GM12878 (cell line): Measurements from ENCODE around the gene ZNF416. TPM values are rescaled to one million over a fixed set of nuclear protein-coding genes. Genes with fewer than 3 reads are reported as not detected.

Experiments
- ATAC-seq: fragments of 200-7000 bp; cut with Tn5 transposase; 3 replicates; pipeline ENCODE4 v1.9.1; 2020; ENCODE audit warnings: mild to moderate bottlenecking, moderate library complexity
- BruUV-seq: library from RNA; stranded (reverse); fragments of 400-500 nt; replicated peaks from 2 replicates; lab custom pipeline; 2021; lab: Mats Ljungman, UMichigan
- CTCF ChIA-PET: fragments of 300-600 bp; sonication (Branson Sonifier 250); formaldehyde crosslinking; extraction: SDS; loops from one replicate; lab custom pipeline; 2021; ENCODE audit warnings: inconsistent platforms; lab: Yijun Ruan, JAX
- POLR2A ChIA-PET: fragments of 350-600 bp; formaldehyde crosslinking; extraction: SDS; loops from one replicate; lab custom pipeline; 2021; ENCODE audit warnings: inconsistent platforms; lab: Charles Lee
- RAD21 ChIA-PET: fragments of 300-600 bp; sonication (Branson Sonifier 250); formaldehyde crosslinking; loops from one replicate; lab custom pipeline; 2023; ENCODE audit warnings: antibody characterized with exemption; ENCODE audit not compliant: unreplicated experiment; lab: Charles Lee
- SMC1A ChIA-PET: fragments of 300-600 bp; sonication (Branson Sonifier 250); formaldehyde crosslinking; loops from one replicate; lab custom pipeline; 2023; ENCODE audit not compliant: unreplicated experiment, uncharacterized antibody; lab: Charles Lee
- DNase-seq: peaks from one replicate; pipeline ENCODE4 v3.0.0-alpha.2; 2011; ENCODE audit warnings: low read depth, low spot score
- FAIRE-seq: peaks from 3 replicates; lab custom pipeline; 2011; peaks lifted over from hg19 to GRCh38; lab: Jason Lieb, UNC
- H2AFZ ChIP-seq: 2 replicates; pipeline ENCODE4 v1.6.0; 2011; ENCODE audit warnings: low read depth, low read length, control low read depth; ENCODE audit not compliant: control insufficient read depth
- H3K27ac ChIP-seq: 2 replicates; pipeline ENCODE4 v1.5.1; 2011; ENCODE audit warnings: control low read depth; ENCODE audit not compliant: control insufficient read depth, insufficient read depth
- H3K27me3 ChIP-seq, 2 experiments: replicated peaks in 1 of 2; 2 replicates each; pipeline versions ENCODE4 v1.6.0 to v1.6.1; 2011; ENCODE audit warnings: low read length in 1 of 2; ENCODE audit not compliant: control insufficient read depth in 2 of 2, insufficient read depth in 2 of 2
- H3K36me3 ChIP-seq, 2 experiments: 2 replicates each; pipeline ENCODE4 v1.5.1; 2011; ENCODE audit warnings: low read length in 1 of 2; ENCODE audit not compliant: control insufficient read depth in 2 of 2, insufficient read depth in 2 of 2
- H3K4me1 ChIP-seq: 2 replicates; pipeline ENCODE4 v1.6.1; 2011; ENCODE audit warnings: mild to moderate bottlenecking, low read length, moderate library complexity, mixed read lengths; ENCODE audit not compliant: control insufficient read depth, insufficient read depth
- H3K4me2 ChIP-seq: 2 replicates; pipeline ENCODE4 v1.6.0; 2011; ENCODE audit warnings: control low read depth; ENCODE audit not compliant: control insufficient read depth, insufficient read depth
- H3K4me3 ChIP-seq: fragments of 200-600 bp; sonication (generic); 2 replicates; pipeline ENCODE4 v1.5.1; 2016
- H3K79me2 ChIP-seq: 2 replicates; pipeline ENCODE4 v1.6.0; 2011; ENCODE audit warnings: low read length; ENCODE audit not compliant: control insufficient read depth, insufficient read depth
- H3K9ac ChIP-seq: 2 replicates; pipeline ENCODE4 v1.8.0; 2011; ENCODE audit warnings: low read length, control low read depth, mixed read lengths; ENCODE audit not compliant: control insufficient read depth, insufficient read depth
- H3K9me3 ChIP-seq: replicated peaks from 3 replicates; pipeline ENCODE4 v1.5.1; 2011; ENCODE audit warnings: mild to moderate bottlenecking, low read length; ENCODE audit not compliant: control insufficient read depth, insufficient read depth
- H4K20me1 ChIP-seq: 2 replicates; pipeline ENCODE4 v1.6.0; 2011; ENCODE audit not compliant: control insufficient read depth, insufficient read depth
- BACH1 ChIP-seq: fragments of 450-650 bp; IDR thresholded peaks from 2 replicates; pipeline ENCODE4 v1.6.1; 2017; ENCODE audit warnings: mild to moderate bottlenecking, borderline replicate concordance
- CBFB ChIP-seq: IDR thresholded peaks from 2 replicates; pipeline ENCODE4 v1.6.1; 2016; ENCODE audit warnings: antibody characterized with exemption, low read depth
- CHD2 ChIP-seq: IDR thresholded peaks from 2 replicates; pipeline ENCODE4 v1.6.1; 2011; ENCODE audit warnings: low read depth, low read length, improper control_type of control experiment, borderline replicate concordance
- FOS ChIP-seq: IDR thresholded peaks from 3 replicates; pipeline ENCODE4 v1.6.1; 2011; ENCODE audit warnings: borderline replicate concordance; ENCODE audit not compliant: insufficient read length; ENCODE audit errors: extremely low read depth
- IRF4 ChIP-seq: IDR thresholded peaks from 2 replicates; pipeline ENCODE4 v1.6.1; 2011; ENCODE audit warnings: low read depth, low read length
- IRF5 ChIP-seq: fragments of 450-650 bp; IDR thresholded peaks from 2 replicates; pipeline ENCODE4 v1.6.1; 2017; ENCODE audit warnings: borderline replicate concordance
- NR2F1 ChIP-seq: fragments of 450-650 bp; conservative IDR thresholded peaks from 2 replicates; pipeline ENCODE4 v1.6.1; 2017; ENCODE audit warnings: mild to moderate bottlenecking
- SREBF2 ChIP-seq: IDR thresholded peaks from 2 replicates; pipeline ENCODE4 v1.6.1; 2012; ENCODE audit warnings: mild to moderate bottlenecking, low read length
- ZBED1 ChIP-seq: IDR thresholded peaks from 2 replicates; pipeline ENCODE4 v1.6.1; 2016; ENCODE audit warnings: borderline replicate concordance
- WGBS: methylation state at CpG from one replicate; pipeline ENCODE4 v1.1.6; 2016; ENCODE audit warnings: low lambda C conversion rate; ENCODE audit not compliant: insufficient replicate concordance, insufficient coverage; ENCODE audit errors: missing lambda C conversion rate; 5-methylcytosine and 5-hydroxymethylcytosine counted together
- in situ Hi-C: fragments of 300-500 bp; cut with MboI; formaldehyde crosslinking; loops from 9 replicates; pipeline ENCODE4 v1.14.3; 2018; ENCODE audit warnings: mixed read lengths
- intact Hi-C: fragments of 100-400 bp; cut with micrococcal nuclease; formaldehyde crosslinking; loops from one replicate; pipeline ENCODE4 v1.14.2; 2022; ENCODE audit not compliant: unreplicated experiment
- polyA plus RNA-seq, 11 experiments: library from polyadenylated mRNA; depleted of rRNA in 4 of 11; unstranded in 6 of 11; stranded (reverse) in 5 of 11; fragments of >200 nt; fragmentation: Nextera tagmentation in 4 of 11; fragmentation: Illumina TruSeq in 1 of 11; extraction: Ambion mirVana in 4 of 11; extraction: Trizol in 1 of 11; gene quantifications; 1 replicate in 1 of 11; 2 replicates in 10 of 11; pipeline versions ENCODE4 v1.2.1 to v1.2.3, GENCODE V29; 2011 to 2016; ENCODE audit warnings: inconsistent platforms in 2 of 11, missing spikeins in 2 of 11, low read depth in 1 of 11
- total RNA-seq, 4 experiments: library from RNA; depleted of rRNA in 3 of 4; stranded (reverse); fragments of >200 nt in 3 of 4; fragmentation: Illumina TruSeq in 1 of 4; extraction: Trizol in 1 of 4; gene quantifications; 2 replicates each; pipeline versions ENCODE4 v1.2.1 to v1.2.3, GENCODE V29; 2013 to 2021
- TF ChIP-seq, protein P1 (sequence below): IDR thresholded peaks from 2 replicates; pipeline ENCODE4 v1.6.1; 2012; ENCODE audit warnings: improper control_type of control experiment, low read depth, low read length; ENCODE audit not compliant: insufficient replicate concordance
- TF ChIP-seq, protein P2 (sequence below): fragments of 450-650 bp; IDR thresholded peaks from 2 replicates; pipeline ENCODE4 v1.6.1; 2018; ENCODE audit warnings: borderline replicate concordance, mild to moderate bottlenecking; ENCODE audit not compliant: partially characterized antibody

ZNF416 gene
- total and polyA plus RNA-seq, 10 of the 15 experiments (the other 5 are each of a cell fraction or from before 2014, with no cell fraction given), result 1.2 to 5.4 (median 4.7) TPM

GRCh38 chr19:57527136-57527881, 51.4 kb downstream of the ZNF416 start, which contains the start of gene ZNF549:
TSS of gene ZNF549 (plus strand) at chr19:57527356. CDS start at chr19:57527574, 218 bp downstream.
- peak; percentile 55 for DNase-seq
- ChIA-PET SMC1A (no interaction called here), POLR2A (no interaction called here), RAD21 (no interaction called here), CTCF (no interaction called here)
- Histone ChIP-seq H3K36me3 (no peaks in the 10 kb centered on the region), H3K4me1 (no peaks in the 10 kb centered on the region; the same call in 1 of the 2 replicates), H3K27ac (peak within 1 kb of the TSS; percentile 69), H3K9ac (peak within 1 kb of the TSS; percentile 73; the same call in 1 of the 2 replicates), H3K9me3 (peaks cover 6% of the 10 kb centered on the region; the same call in 2 of the 3 replicates), H2AFZ (peak within 1 kb of the TSS; percentile 55), H3K27me3 (no peaks in the 10 kb centered on the region), H3K4me2 (peak within 1 kb of the TSS; percentile 77), H3K4me3 (peak within 1 kb of the TSS; percentile 74), H3K79me2 (peaks cover 4% of the 10 kb centered on the region), H4K20me1 (no peaks in the 10 kb centered on the region)
- peak; percentile 100 for ATAC-seq
- peak; percentile 65 for FAIRE-seq
- in situ Hi-C loops (no loop called here), intact Hi-C loops (no loop called here)
- 1% methylated on average over 63 of the region's 64 CpGs for WGBS
- TSS peak; percentile 70 for BruUV-seq
- TF ChIP-seq IRF4 (no peak), BACH1 (peak; percentile 34; the same call in 1 of the 2 replicates), CBFB (0 out of 2 replicates have a peak, but pooled peaks have one; percentile 24), CHD2 (peak; percentile 46; the same call in 1 of the 2 replicates), NR2F1 (0 out of 2 replicates have a peak, but pooled peaks have one; percentile 10), ZBED1 (no peak), SREBF2 (no peak), FOS (no peak), IRF5 (no peak)
- TF ChIP-seq, protein P1, sequence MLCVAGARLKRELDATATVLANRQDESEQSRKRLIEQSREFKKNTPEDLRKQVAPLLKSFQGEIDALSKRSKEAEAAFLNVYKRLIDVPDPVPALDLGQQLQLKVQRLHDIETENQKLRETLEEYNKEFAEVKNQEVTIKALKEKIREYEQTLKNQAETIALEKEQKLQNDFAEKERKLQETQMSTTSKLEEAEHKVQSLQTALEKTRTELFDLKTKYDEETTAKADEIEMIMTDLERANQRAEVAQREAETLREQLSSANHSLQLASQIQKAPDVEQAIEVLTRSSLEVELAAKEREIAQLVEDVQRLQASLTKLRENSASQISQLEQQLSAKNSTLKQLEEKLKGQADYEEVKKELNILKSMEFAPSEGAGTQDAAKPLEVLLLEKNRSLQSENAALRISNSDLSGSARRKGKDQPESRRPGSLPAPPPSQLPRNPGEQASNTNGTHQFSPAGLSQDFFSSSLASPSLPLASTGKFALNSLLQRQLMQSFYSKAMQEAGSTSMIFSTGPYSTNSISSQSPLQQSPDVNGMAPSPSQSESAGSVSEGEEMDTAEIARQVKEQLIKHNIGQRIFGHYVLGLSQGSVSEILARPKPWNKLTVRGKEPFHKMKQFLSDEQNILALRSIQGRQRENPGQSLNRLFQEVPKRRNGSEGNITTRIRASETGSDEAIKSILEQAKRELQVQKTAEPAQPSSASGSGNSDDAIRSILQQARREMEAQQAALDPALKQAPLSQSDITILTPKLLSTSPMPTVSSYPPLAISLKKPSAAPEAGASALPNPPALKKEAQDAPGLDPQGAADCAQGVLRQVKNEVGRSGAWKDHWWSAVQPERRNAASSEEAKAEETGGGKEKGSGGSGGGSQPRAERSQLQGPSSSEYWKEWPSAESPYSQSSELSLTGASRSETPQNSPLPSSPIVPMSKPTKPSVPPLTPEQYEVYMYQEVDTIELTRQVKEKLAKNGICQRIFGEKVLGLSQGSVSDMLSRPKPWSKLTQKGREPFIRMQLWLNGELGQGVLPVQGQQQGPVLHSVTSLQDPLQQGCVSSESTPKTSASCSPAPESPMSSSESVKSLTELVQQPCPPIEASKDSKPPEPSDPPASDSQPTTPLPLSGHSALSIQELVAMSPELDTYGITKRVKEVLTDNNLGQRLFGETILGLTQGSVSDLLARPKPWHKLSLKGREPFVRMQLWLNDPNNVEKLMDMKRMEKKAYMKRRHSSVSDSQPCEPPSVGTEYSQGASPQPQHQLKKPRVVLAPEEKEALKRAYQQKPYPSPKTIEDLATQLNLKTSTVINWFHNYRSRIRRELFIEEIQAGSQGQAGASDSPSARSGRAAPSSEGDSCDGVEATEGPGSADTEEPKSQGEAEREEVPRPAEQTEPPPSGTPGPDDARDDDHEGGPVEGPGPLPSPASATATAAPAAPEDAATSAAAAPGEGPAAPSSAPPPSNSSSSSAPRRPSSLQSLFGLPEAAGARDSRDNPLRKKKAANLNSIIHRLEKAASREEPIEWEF, result no peak
- TF ChIP-seq, protein P2, sequence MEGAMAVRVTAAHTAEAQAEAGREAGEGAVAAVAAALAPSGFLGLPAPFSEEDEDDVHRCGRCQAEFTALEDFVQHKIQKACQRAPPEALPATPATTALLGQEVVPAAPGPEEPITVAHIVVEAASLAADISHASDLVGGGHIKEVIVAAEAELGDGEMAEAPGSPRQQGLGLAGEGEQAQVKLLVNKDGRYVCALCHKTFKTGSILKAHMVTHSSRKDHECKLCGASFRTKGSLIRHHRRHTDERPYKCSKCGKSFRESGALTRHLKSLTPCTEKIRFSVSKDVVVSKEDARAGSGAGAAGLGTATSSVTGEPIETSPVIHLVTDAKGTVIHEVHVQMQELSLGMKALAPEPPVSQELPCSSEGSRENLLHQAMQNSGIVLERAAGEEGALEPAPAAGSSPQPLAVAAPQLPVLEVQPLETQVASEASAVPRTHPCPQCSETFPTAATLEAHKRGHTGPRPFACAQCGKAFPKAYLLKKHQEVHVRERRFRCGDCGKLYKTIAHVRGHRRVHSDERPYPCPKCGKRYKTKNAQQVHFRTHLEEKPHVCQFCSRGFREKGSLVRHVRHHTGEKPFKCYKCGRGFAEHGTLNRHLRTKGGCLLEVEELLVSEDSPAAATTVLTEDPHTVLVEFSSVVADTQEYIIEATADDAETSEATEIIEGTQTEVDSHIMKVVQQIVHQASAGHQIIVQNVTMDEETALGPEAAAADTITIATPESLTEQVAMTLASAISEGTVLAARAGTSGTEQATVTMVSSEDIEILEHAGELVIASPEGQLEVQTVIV, result peak; percentile 33
